Measurements from ENCODE around the gene SCYGR2.

DNA sequence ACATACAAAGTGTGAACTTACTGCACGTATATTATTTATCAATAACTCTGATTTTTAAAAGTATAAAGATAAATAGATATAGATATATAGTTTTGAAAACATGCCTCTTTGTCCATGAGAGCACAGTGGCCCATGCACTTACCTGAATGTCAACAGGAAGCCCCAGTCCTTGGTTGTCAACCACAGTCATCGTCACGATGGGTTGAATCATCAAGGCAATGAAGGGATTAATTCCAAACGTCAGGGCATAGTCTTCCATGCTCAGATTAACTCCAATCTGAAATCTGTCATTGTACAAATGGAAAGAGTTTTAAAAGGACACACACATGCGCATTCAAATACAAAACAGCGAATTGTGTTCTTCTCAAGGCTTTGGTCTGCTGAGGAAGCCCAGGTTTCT lies 34.1 kb downstream of the SCYGR2 start:
- TF ChIP-seq, protein P1, sequence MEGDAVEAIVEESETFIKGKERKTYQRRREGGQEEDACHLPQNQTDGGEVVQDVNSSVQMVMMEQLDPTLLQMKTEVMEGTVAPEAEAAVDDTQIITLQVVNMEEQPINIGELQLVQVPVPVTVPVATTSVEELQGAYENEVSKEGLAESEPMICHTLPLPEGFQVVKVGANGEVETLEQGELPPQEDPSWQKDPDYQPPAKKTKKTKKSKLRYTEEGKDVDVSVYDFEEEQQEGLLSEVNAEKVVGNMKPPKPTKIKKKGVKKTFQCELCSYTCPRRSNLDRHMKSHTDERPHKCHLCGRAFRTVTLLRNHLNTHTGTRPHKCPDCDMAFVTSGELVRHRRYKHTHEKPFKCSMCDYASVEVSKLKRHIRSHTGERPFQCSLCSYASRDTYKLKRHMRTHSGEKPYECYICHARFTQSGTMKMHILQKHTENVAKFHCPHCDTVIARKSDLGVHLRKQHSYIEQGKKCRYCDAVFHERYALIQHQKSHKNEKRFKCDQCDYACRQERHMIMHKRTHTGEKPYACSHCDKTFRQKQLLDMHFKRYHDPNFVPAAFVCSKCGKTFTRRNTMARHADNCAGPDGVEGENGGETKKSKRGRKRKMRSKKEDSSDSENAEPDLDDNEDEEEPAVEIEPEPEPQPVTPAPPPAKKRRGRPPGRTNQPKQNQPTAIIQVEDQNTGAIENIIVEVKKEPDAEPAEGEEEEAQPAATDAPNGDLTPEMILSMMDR (IDR thresholded peaks at IDR 0.05) = no peak
- TF ChIP-seq POLR2A (IDR thresholded peaks at IDR 0.05) (no peak), POLR2AphosphoS5 (IDR thresholded peaks at IDR 0.05) (no peak)

Data from prostate gland (tissue), 2 donors.